ENCODE data around the gene GRK4.

DNA sequence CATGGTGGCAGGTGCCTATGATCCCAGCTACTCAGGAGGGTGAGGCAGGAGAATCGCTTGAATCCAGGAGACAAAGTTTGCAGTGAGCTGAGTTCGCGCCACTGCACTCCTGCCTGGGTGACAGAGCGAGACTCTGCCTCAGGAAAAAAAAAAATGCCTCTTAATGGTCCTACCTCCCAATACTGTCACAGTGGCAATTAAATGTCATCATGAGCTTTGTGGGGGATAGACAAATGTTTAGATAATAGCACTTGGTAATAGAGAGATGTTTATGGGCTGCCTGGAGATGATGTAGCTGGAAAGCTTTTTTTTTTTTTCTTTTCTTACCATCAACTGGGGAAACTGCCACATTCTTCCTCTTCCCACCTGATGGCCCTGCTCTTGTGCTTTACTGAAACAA lies 33.0 kb downstream of the GRK4 start:
- TF ChIP-seq CTCF (IDR thresholded peaks at IDR 0.05) (no peak), POLR2A (IDR thresholded peaks at IDR 0.05) (no peak)
